ENCODE data around the gene NTRK2.

Gene NTRK2

GRCh38 chr9:84789463-84789830 lies 119.9 kb downstream of the NTRK2 start:
- TF ChIP-seq Cebpa-rat (IDR thresholded peaks at IDR 0.05), result no peak
- Histone ChIP-seq H3K36me3 (no peaks in the 10 kb centered on the region), H3K4me3 (no peak overlapping the region), H3K9ac (no peak overlapping the region), H3K4me2 (no peak overlapping the region), H3K4me1 (peaks cover 0 to 10% (median 2%) of the 10 kb centered on the region in 10 experiments; a peak in 6 of 20 replicates), H3K27me3 (no peaks in the 10 kb centered on the region), H4K20me1 (no peaks in the 10 kb centered on the region), H3K27ac (no peak overlapping the region), H3K9me3 (replicated peaks in 1 of 11) (no peaks in the 10 kb centered on the region)

- peak overlapping the region in 4 of 11 experiments; percentile 4 to 33 (median 16); a peak in 4 of 22 replicates for H3K4me2 ChIP-seq
- no peak overlapping the region for H3K4me3 ChIP-seq
- H3K9ac ChIP-seq, result no peak overlapping the region
- no peaks in the 10 kb centered on the region for H3K9me3 ChIP-seq (replicated peaks in 1 of 11)
- H4K20me1 ChIP-seq, result no peaks in the 10 kb centered on the region
- peaks cover 0 to 10% (median 2%) of the 10 kb centered on the region in 10 experiments; a peak in 6 of 20 replicates for H3K4me1 ChIP-seq
- H3K27me3 ChIP-seq, result no peaks in the 10 kb centered on the region
- no peak overlapping the region for H3K27ac ChIP-seq
- H3K36me3 ChIP-seq, result no peaks in the 10 kb centered on the region
- TF ChIP-seq Cebpa-rat (IDR thresholded peaks at IDR 0.05), result no peak
These were observed 122.1 kb downstream of the NTRK2 start for GRCh38 chr9:84791643-84792042.

DNA sequence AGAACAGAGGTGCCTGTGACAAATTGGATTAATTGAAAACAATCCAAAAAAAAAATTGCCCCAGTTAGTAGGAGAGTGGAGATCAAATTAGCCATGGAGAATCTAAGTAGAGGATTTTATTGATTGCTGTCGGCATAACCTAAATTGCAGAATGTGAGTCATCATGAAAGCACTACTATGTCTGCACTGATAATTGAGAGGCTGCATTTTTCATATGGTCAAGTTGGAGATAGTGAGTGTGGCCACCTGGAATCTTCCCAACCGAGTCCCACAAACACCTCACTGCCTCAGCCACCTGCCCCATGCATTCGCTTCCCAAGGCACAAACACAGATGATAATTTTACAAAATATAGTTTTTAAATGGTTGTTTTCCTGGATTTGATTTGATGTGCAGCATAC lies 123.7 kb downstream of the NTRK2 start:
- Histone ChIP-seq H3K27ac (no peak overlapping the region), H4K20me1 (no peaks in the 10 kb centered on the region), H3K9ac (no peak overlapping the region), H3K4me1 (peaks cover 0 to 10% (median 2%) of the 10 kb centered on the region in 10 experiments; a peak in 6 of 20 replicates), H3K9me3 (replicated peaks in 1 of 11) (no peaks in the 10 kb centered on the region), H3K27me3 (no peaks in the 10 kb centered on the region), H3K4me2 (no peak overlapping the region), H3K4me3 (no peak overlapping the region), H3K36me3 (no peaks in the 10 kb centered on the region)
- no peak for TF ChIP-seq Cebpa-rat (IDR thresholded peaks at IDR 0.05)

DNA sequence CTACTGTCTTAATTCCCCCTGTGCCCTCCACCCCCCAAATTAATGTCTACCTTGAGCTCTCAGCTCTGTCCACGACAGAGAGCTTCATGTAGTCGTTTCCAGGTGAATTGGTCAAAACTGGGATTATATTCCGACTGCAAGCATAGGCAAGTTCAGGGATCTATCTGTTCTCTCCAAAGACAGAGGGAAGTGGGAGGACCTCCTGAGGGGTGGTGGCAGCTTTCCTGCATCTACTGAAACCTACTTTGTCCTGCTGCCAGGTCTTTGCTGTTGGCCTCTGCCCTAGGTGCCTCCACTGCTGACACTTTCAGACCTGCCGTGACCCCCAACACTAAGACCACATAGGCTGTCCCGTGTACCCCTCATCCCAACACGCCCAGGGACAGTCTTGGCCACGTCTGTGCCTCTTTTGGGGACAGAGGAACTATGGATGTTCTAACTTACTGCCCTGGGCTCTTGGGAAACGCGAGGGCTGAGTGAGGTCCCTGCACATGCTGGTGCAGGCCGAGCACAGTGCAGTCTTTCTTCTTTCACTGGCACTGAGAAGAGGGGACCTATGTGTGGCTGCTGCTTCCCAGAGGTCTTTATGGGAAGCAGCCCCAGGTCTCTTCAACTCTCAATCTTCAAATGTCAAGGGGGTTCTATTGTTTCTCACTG lies 125.6 kb downstream of the NTRK2 start:
- Histone ChIP-seq H3K9ac (no peak overlapping the region), H3K4me2 (no peak overlapping the region), H3K27ac (no peak overlapping the region), H3K27me3 (no peaks in the 10 kb centered on the region), H3K36me3 (no peaks in the 10 kb centered on the region), H3K4me1 (peaks cover 0 to 10% (median 2%) of the 10 kb centered on the region in 10 experiments; a peak in 6 of 20 replicates), H3K4me3 (no peak overlapping the region), H4K20me1 (no peaks in the 10 kb centered on the region), H3K9me3 (replicated peaks in 1 of 11) (no peaks in the 10 kb centered on the region)
- TF ChIP-seq Cebpa-rat (IDR thresholded peaks at IDR 0.05), result no peak

- no peaks in the 10 kb centered on the region for H3K9me3 ChIP-seq (replicated peaks in 1 of 11)
These were observed 126.9 kb downstream of the NTRK2 start for GRCh38 chr9:84796404-84796803.

GRCh38 chr9:84799251-84799650 lies 129.7 kb downstream of the NTRK2 start:
- H3K27ac ChIP-seq, result no peak overlapping the region
- H4K20me1 ChIP-seq, result no peaks in the 10 kb centered on the region
- no peak overlapping the region for H3K9ac ChIP-seq
- no peaks in the 10 kb centered on the region for H3K36me3 ChIP-seq
- no peaks in the 10 kb centered on the region for H3K27me3 ChIP-seq
- H3K4me2 ChIP-seq, result no peak overlapping the region
- H3K9me3 ChIP-seq (replicated peaks in 1 of 11), result no peaks in the 10 kb centered on the region
- no peaks in the 10 kb centered on the region for H3K4me1 ChIP-seq
- H3K4me3 ChIP-seq, result no peak overlapping the region
- no peak for TF ChIP-seq Cebpa-rat (IDR thresholded peaks at IDR 0.05)

More at GRCh38 chr9:84796404-84796803, 126.9 kb downstream of the NTRK2 start:
- H3K4me2 ChIP-seq, result no peak overlapping the region
- no peak overlapping the region for H3K27ac ChIP-seq
- H3K4me1 ChIP-seq, result peaks cover 0 to 9% (median 2%) of the 10 kb centered on the region in 10 experiments; a peak in 6 of 20 replicates
- no peaks in the 10 kb centered on the region for H3K36me3 ChIP-seq
- H3K27me3 ChIP-seq, result no peaks in the 10 kb centered on the region
- TF ChIP-seq Cebpa-rat (IDR thresholded peaks at IDR 0.05), result no peak
- H4K20me1 ChIP-seq, result no peaks in the 10 kb centered on the region
- H3K4me3 ChIP-seq, result no peak overlapping the region
- no peak overlapping the region for H3K9ac ChIP-seq

- no peak overlapping the region for H3K27ac ChIP-seq
- no peaks in the 10 kb centered on the region for H3K27me3 ChIP-seq
- H3K4me2 ChIP-seq, result no peak overlapping the region; a peak in 2 of 22 replicates
- H3K36me3 ChIP-seq, result no peaks in the 10 kb centered on the region
- no peak overlapping the region for H3K9ac ChIP-seq
- H3K4me3 ChIP-seq, result no peak overlapping the region
- no peaks in the 10 kb centered on the region for H4K20me1 ChIP-seq
- H3K4me1 ChIP-seq, result peaks cover 0 to 5% (median 0%) of the 10 kb centered on the region in 10 experiments; a peak in 3 of 20 replicates
- H3K9me3 ChIP-seq (replicated peaks in 1 of 11), result no peaks in the 10 kb centered on the region
- no peak for TF ChIP-seq Cebpa-rat (IDR thresholded peaks at IDR 0.05)
These were observed 135.6 kb downstream of the NTRK2 start for GRCh38 chr9:84804951-84805694.

DNA sequence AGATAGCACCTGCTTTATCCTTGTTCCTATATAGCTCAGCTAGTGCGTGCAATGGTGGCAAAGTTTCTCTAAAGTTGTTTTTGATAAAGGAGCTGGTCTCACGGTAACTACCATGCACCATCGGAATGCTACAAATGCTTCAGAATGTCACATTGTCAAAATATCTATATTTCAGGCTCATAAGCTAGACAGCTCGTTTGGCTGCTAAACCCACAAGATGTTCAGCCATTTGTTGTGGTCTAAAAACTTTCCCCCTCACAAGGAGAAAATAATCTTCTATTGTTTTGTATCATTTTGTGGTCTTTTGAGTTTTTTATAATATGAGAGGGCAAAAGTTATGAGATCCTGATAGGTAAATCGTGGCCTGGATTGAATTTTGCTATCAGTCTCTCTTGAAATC lies 137.9 kb downstream of the NTRK2 start:
- Histone ChIP-seq H3K36me3 (no peaks in the 10 kb centered on the region), H3K27ac (no peak overlapping the region), H3K27me3 (no peaks in the 10 kb centered on the region), H3K9me3 (replicated peaks in 1 of 11) (no peaks in the 10 kb centered on the region), H3K4me3 (no peak overlapping the region), H3K4me1 (peaks cover 0 to 9% (median 0%) of the 10 kb centered on the region in 10 experiments; a peak in 4 of 20 replicates), H3K4me2 (no peak overlapping the region), H4K20me1 (no peaks in the 10 kb centered on the region), H3K9ac (no peak overlapping the region)
- TF ChIP-seq Cebpa-rat (IDR thresholded peaks at IDR 0.05), result no peak

DNA sequence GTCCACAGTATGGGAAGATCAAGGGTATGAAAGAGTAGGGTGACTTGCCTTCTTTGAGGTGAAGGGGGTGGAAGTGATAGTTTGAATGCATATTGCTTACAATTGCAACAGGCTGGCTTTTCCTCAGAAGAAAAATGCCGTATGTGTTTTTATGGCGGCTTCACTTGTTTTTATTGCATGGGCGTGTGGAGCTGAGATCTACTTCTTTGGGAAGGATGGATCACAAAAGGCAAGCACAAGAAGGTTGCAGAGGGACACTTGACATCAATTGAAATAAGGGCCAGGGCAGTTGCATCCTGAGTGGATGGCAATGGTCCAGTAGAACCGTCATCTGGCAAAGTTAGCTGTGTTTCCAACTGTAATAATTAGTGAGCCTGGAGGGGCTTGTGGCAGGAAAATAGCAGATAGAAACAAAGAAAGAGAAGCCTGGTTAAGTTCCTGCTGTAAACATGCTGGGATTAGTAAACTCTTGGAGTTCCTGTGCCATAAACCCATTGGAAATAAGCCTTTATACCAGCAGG lies 138.4 kb downstream of the NTRK2 start:
- no peak for TF ChIP-seq Cebpa-rat (IDR thresholded peaks at IDR 0.05)
- no peak overlapping the region for H3K27ac ChIP-seq
- H3K9ac ChIP-seq, result no peak overlapping the region
- peaks cover 0 to 9% (median 0%) of the 10 kb centered on the region in 10 experiments; a peak in 4 of 20 replicates for H3K4me1 ChIP-seq
- no peaks in the 10 kb centered on the region for H3K27me3 ChIP-seq
- H4K20me1 ChIP-seq, result no peaks in the 10 kb centered on the region
- H3K4me3 ChIP-seq, result no peak overlapping the region
- H3K4me2 ChIP-seq, result no peak overlapping the region
- H3K9me3 ChIP-seq (replicated peaks in 1 of 11), result no peaks in the 10 kb centered on the region
- no peaks in the 10 kb centered on the region for H3K36me3 ChIP-seq

Measured in BLaER1 treated with 17β-estradiol and CSF1 and Interleukin-3, amounts not matched to agents 10 nM and 100 nM (cell line).